GM23338 (cell line): Measurements from ENCODE around the gene MIS12. TPM values are rescaled to one million over a fixed set of nuclear protein-coding genes. Genes with fewer than 3 reads are reported as not detected.

ENCODE experiments used
- ATAC-seq: fragments of 200-7000 bp; cut with Tn5 transposase; 3 replicates; pipeline ENCODE4 v1.9.1; 2020
- DNase-seq: peaks from one replicate; pipeline ENCODE4 v3.0.0-alpha.2; 2015; ENCODE audit warnings: low spot score
- H2AFZ ChIP-seq: fragments of 200-600 bp; sonication (generic); 2 replicates; pipeline ENCODE4 v1.8.0; 2016; ENCODE audit warnings: antibody characterized with exemption, mild to moderate bottlenecking, moderate library complexity
- H3F3A ChIP-seq: fragments of 200-600 bp; sonication (generic); replicated peaks from 2 replicates; pipeline ENCODE4 v1.8.0; 2017; ENCODE audit warnings: antibody characterized with exemption, mixed run types, low read depth
- H3K27ac ChIP-seq: fragments of 200-600 bp; sonication (generic); 2 replicates; pipeline ENCODE4 v1.6.1; 2016; ENCODE audit warnings: low read depth
- H3K27me3 ChIP-seq: fragments of 200-600 bp; sonication (generic); 2 replicates; pipeline ENCODE4 v1.8.0; 2016; ENCODE audit warnings: mild to moderate bottlenecking, mixed run types, moderate library complexity; ENCODE audit not compliant: insufficient read depth
- H3K36me3 ChIP-seq: fragments of 200-600 bp; sonication (generic); 2 replicates; pipeline ENCODE4 v1.8.0; 2016; ENCODE audit warnings: mild to moderate bottlenecking; ENCODE audit not compliant: insufficient read depth
- H3K4me1 ChIP-seq: fragments of 200-600 bp; sonication (generic); 2 replicates; pipeline ENCODE4 v1.8.0; 2016; ENCODE audit warnings: mild to moderate bottlenecking, moderate library complexity; ENCODE audit not compliant: insufficient read depth
- H3K4me2 ChIP-seq: fragments of 200-600 bp; sonication (generic); 2 replicates; pipeline ENCODE4 v1.7.1; 2017; ENCODE audit warnings: mixed run types
- H3K4me3 ChIP-seq: fragments of 200-600 bp; sonication (generic); 2 replicates; pipeline ENCODE4 v1.6.1; 2016; ENCODE audit warnings: mixed run types
- H3K79me2 ChIP-seq: fragments of 200-600 bp; sonication (generic); replicated peaks from 2 replicates; pipeline ENCODE4 v1.8.0; 2017; ENCODE audit warnings: mild to moderate bottlenecking; ENCODE audit not compliant: insufficient read depth
- H3K9me2 ChIP-seq: fragments of 200-600 bp; sonication (generic); 2 replicates; pipeline ENCODE4 v1.8.0; 2017; ENCODE audit not compliant: insufficient read depth
- H4K20me1 ChIP-seq: fragments of 200-600 bp; sonication (generic); replicated peaks from 2 replicates; pipeline ENCODE4 v1.8.0; 2017; ENCODE audit warnings: mild to moderate bottlenecking; ENCODE audit not compliant: insufficient read depth
- H3K27ac Mint-ChIP-seq: 2 replicates; pipeline ENCODE4 v1.8.0; 2020; ENCODE audit warnings: inconsistent platforms, mild to moderate bottlenecking, moderate library complexity, mixed read lengths
- H3K27me3 Mint-ChIP-seq: 3 replicates; pipeline ENCODE4 v1.8.0; 2022; ENCODE audit warnings: low read depth, mild to moderate bottlenecking, moderate library complexity, mixed read lengths, inconsistent platforms; ENCODE audit not compliant: insufficient read depth, poor library complexity
- H3K36me3 Mint-ChIP-seq: 3 replicates; pipeline ENCODE4 v1.8.0; 2021; ENCODE audit warnings: low read depth, mild to moderate bottlenecking, inconsistent platforms, moderate library complexity, mixed read lengths
- H3K4me1 Mint-ChIP-seq: 3 replicates; pipeline ENCODE4 v1.8.0; 2020; ENCODE audit warnings: mild to moderate bottlenecking, inconsistent platforms, mixed read lengths
- H3K4me3 Mint-ChIP-seq: 3 replicates; pipeline ENCODE4 v1.8.0; 2021; ENCODE audit warnings: moderate library complexity, mild to moderate bottlenecking, inconsistent platforms, mixed read lengths
- H3K9me3 Mint-ChIP-seq: 3 replicates; pipeline ENCODE4 v1.8.0; 2020; ENCODE audit warnings: moderate library complexity, mild to moderate bottlenecking, inconsistent platforms, mixed read lengths
- CREB1 ChIP-seq: fragments of 250-450 bp; sonication (Bioruptor Pico); IDR thresholded peaks from 2 replicates; pipeline ENCODE4 v1.5.0; 2020; ENCODE audit warnings: low read depth, mild to moderate bottlenecking, moderate library complexity
- CTCF ChIP-seq, 2 experiments: fragments of 200-600 bp in 1 of 2; sonication (generic) in 1 of 2; conservative IDR thresholded peaks; 2 replicates each; pipeline versions ENCODE4 v1.5.1 to v1.6.1; 2016 to 2017; ENCODE audit warnings: antibody characterized with exemption in 2 of 2, low read depth in 2 of 2, mild to moderate bottlenecking in 2 of 2, moderate library complexity in 1 of 2
- EZH2 ChIP-seq: fragments of 200-600 bp; sonication (generic); IDR thresholded peaks from one replicate; pipeline ENCODE4 v1.8.0; 2017; ENCODE audit warnings: antibody characterized with exemption, mild to moderate bottlenecking, low read depth; ENCODE audit not compliant: unreplicated experiment
- EZH2phosphoT487 ChIP-seq: fragments of 200-600 bp; sonication (generic); IDR thresholded peaks from one replicate; pipeline ENCODE4 v1.8.1; 2018; ENCODE audit warnings: antibody characterized with exemption; ENCODE audit not compliant: unreplicated experiment
- JUNB ChIP-seq: IDR thresholded peaks from one replicate; pipeline ENCODE4 v1.6.1; 2016; ENCODE audit warnings: antibody characterized with exemption; ENCODE audit not compliant: unreplicated experiment
- NANOG ChIP-seq: IDR thresholded peaks from 2 replicates; pipeline ENCODE4 v1.6.1; 2016; ENCODE audit warnings: antibody characterized with exemption, borderline replicate concordance
- REST ChIP-seq: IDR thresholded peaks from one replicate; pipeline ENCODE4 v1.6.1; 2018; ENCODE audit warnings: antibody characterized with exemption; ENCODE audit not compliant: unreplicated experiment
- STAT1 ChIP-seq: IDR thresholded peaks from one replicate; pipeline ENCODE4 v1.6.1; 2016; ENCODE audit warnings: antibody characterized with exemption; ENCODE audit not compliant: unreplicated experiment
- ZNF114 ChIP-seq: fragments of 250-450 bp; sonication (Bioruptor Pico); IDR thresholded peaks from 2 replicates; pipeline ENCODE4 v1.5.0; 2020; ENCODE audit warnings: mild to moderate bottlenecking, moderate library complexity
- ZNF462 ChIP-seq: fragments of 250-450 bp; sonication (Bioruptor Pico); IDR thresholded peaks from 2 replicates; pipeline ENCODE4 v1.5.0; 2020; ENCODE audit warnings: mild to moderate bottlenecking, moderate library complexity
- polyA plus RNA-seq: library from polyadenylated mRNA; unstranded; fragments of >200 nt; fragmentation: Nextera tagmentation; extraction: Ambion mirVana; gene quantifications from 2 replicates; pipeline ENCODE4 v1.2.1, GENCODE V29; 2016
- total RNA-seq: library from RNA; depleted of rRNA; stranded (reverse); fragments of >200 nt; shearing (Covaris generic); gene quantifications from 2 replicates; pipeline ENCODE4 v1.2.3, GENCODE V29; 2014

MIS12 gene
- total and polyA plus RNA-seq, 2 experiments from 2014 or later: 14.0 to 22.8 TPM

- Histone ChIP-seq H3K4me2 (no peak overlapping the region), H3K79me2 (no peaks in the 10 kb centered on the region), H3K4me1 (no peaks in the 10 kb centered on the region), H3K27ac (no peak overlapping the region), H3K36me3 (no peaks in the 10 kb centered on the region), H3K4me3 (no peak overlapping the region), H3F3A (no peaks in the 10 kb centered on the region), H3K27me3 (no peaks in the 10 kb centered on the region), H3K9me2 (no peaks in the 10 kb centered on the region), H2AFZ (no peak overlapping the region), H4K20me1 (no peaks in the 10 kb centered on the region)
- Mint-ChIP-seq H3K4me3 (no peak overlapping the region), H3K27ac (no peak overlapping the region; the same call in 1 of the 2 replicates), H3K36me3 (no peaks in the 10 kb centered on the region), H3K4me1 (peaks cover 8% of the 10 kb centered on the region), H3K9me3 (no peaks in the 10 kb centered on the region), H3K27me3 (peaks cover 9% of the 10 kb centered on the region)
- no peak for TF ChIP-seq ZNF462 (CRISPR knock-in tag)
- no peak for TF ChIP-seq CREB1
- TF ChIP-seq STAT1: no peak
- no peak for TF ChIP-seq ZNF114 (CRISPR knock-in tag)
- no peak for TF ChIP-seq NANOG
- no peak for TF ChIP-seq EZH2phosphoT487
- ATAC-seq (no peak), DNase-seq (no peak)
These were observed 52.9 kb downstream of the MIS12 start for GRCh38 chr17:5539286-5539685.

- Mint-ChIP-seq H3K9me3 (no peaks in the 10 kb centered on the region; the same call in 2 of the 3 replicates), H3K27ac (no peak overlapping the region), H3K27me3 (peaks cover 9% of the 10 kb centered on the region), H3K4me1 (peaks cover 8% of the 10 kb centered on the region), H3K36me3 (no peaks in the 10 kb centered on the region), H3K4me3 (no peak overlapping the region)
- no peak overlapping the region for H3K27ac ChIP-seq
- no peaks in the 10 kb centered on the region for H4K20me1 ChIP-seq
- H3K36me3 ChIP-seq: no peaks in the 10 kb centered on the region
- H3F3A ChIP-seq: no peaks in the 10 kb centered on the region
- H3K27me3 ChIP-seq: no peaks in the 10 kb centered on the region
- ATAC-seq (no peak), DNase-seq (no peak)
- no peaks in the 10 kb centered on the region for H3K4me1 ChIP-seq
- no peaks in the 10 kb centered on the region for H3K79me2 ChIP-seq
- no peak overlapping the region for H2AFZ ChIP-seq
- H3K4me2 ChIP-seq: no peak overlapping the region
- no peaks in the 10 kb centered on the region for H3K9me2 ChIP-seq
- no peak overlapping the region for H3K4me3 ChIP-seq
- no peak for TF ChIP-seq JUNB
- no peak for TF ChIP-seq EZH2
- no peak for TF ChIP-seq REST
- TF ChIP-seq CREB1: no peak
- TF ChIP-seq ZNF114 (CRISPR knock-in tag): no peak
- no peak for TF ChIP-seq CTCF (conservative IDR thresholded peaks at IDR 0.05; ENCODE audit: low read depth in 2 of 2)
- TF ChIP-seq EZH2phosphoT487: no peak
These were observed 54.0 kb downstream of the MIS12 start for GRCh38 chr17:5540321-5540720.
